ENCODE data around the gene AIRE.
A peak's percentile ranks its signal among the peaks of the same experiment; 100 is the strongest.
"Not testable (repeated sequence)": the region's sequence is repeated elsewhere in the genome, so short reads cannot be mapped to it uniquely, and the experiment has no call there.

Gene AIRE

GRCh38 chr21:44267655-44268142, 18.0 kb upstream of the AIRE start:
- DNase-seq: no peak

GRCh38 chr21:44269090-44269489, 16.6 kb upstream of the AIRE start:
- DNase-seq: no peak

- DNase-seq: no peak
These were observed 14.0 kb upstream of the AIRE start for GRCh38 chr21:44271558-44272283.

- DNase-seq: no peak
These were observed 13.3 kb upstream of the AIRE start for GRCh38 chr21:44272284-44272858.

- DNase-seq: no peak
These were observed 12.6 kb upstream of the AIRE start for GRCh38 chr21:44273046-44273445.

GRCh38 chr21:44275041-44275440, 10.6 kb upstream of the AIRE start:
- DNase-seq: no peak

- peak; percentile 27 for DNase-seq
These were observed 6.1 kb upstream of the AIRE start for GRCh38 chr21:44279354-44280260.

- no peak for DNase-seq
These were observed 3.9 kb upstream of the AIRE start for GRCh38 chr21:44281801-44282200.

- DNase-seq: no peak
These were observed 3.3 kb upstream of the AIRE start for GRCh38 chr21:44282370-44282769.

- DNase-seq: not testable (repeated sequence)
These were observed 2.4 kb upstream of the AIRE start for GRCh38 chr21:44283211-44283785.

GRCh38 chr21:44283948-44284347, 1.7 kb upstream of the AIRE start:
- no peak for DNase-seq

- DNase-seq: no peak
These were observed 525 bp downstream of the AIRE start for GRCh38 chr21:44286086-44286715.

GRCh38 chr21:44286716-44287632, 1.3 kb downstream of the AIRE start:
- DNase-seq: no peak

- no peak for DNase-seq
These were observed 2.8 kb downstream of the AIRE start for GRCh38 chr21:44288251-44289110.

- DNase-seq: no peak
These were observed 3.8 kb downstream of the AIRE start for GRCh38 chr21:44289381-44290010.

- DNase-seq: no peak
These were observed 4.8 kb downstream of the AIRE start for GRCh38 chr21:44290327-44291077.

- DNase-seq: no peak
These were observed 5.6 kb downstream of the AIRE start for GRCh38 chr21:44291078-44291935.
